ENCODE measurements around the gene MGAT4D. TPM values are rescaled to one million over a fixed set of nuclear protein-coding genes. Genes with fewer than 3 reads are reported as not detected.

MGAT4D gene
- total RNA-seq, 2 experiments from 2014 or later: not detected

GRCh38 chr4:140408974-140409373 is 89.1 kb downstream of the MGAT4D start:
- ATAC-seq (ENCODE audit: poor library complexity) (no peak), DNase-seq (no peak)
- TF ChIP-seq CTCF (IDR thresholded peaks at IDR 0.05): no peak
- Histone ChIP-seq H3K4me1 (ENCODE audit: insufficient read depth, low read length) (no peaks in the 10 kb centered on the region), H3K27me3 (ENCODE audit: control insufficient read depth in 1 of 2, insufficient read depth in 2 of 2, low read length in 2 of 2) (no peaks in the 10 kb centered on the region), H3K9me3 (ENCODE audit: control insufficient read depth in 1 of 2, insufficient read depth in 1 of 2, low read length in 2 of 2) (no peaks in the 10 kb centered on the region), H3K36me3 (ENCODE audit: insufficient read depth, low read length) (no peaks in the 10 kb centered on the region), H3K4me3 (ENCODE audit: low read length) (no peak overlapping the region), H3K27ac (ENCODE audit: low read depth in 1 of 2, low read length in 2 of 2) (no peak overlapping the region)
- ChIA-PET POLR2A (no interaction called here), CTCF (no interaction called here)
- Mint-ChIP-seq H3K27me3 (peaks cover 44% of the 10 kb centered on the region), H3K4me1 (ENCODE audit: low read depth) (no peaks in the 10 kb centered on the region), H3K27ac (no peak overlapping the region), H3K36me3 (ENCODE audit: low read depth) (no peaks in the 10 kb centered on the region), H3K9me3 (no peaks in the 10 kb centered on the region), H3K4me3 (no peak overlapping the region)
- intact Hi-C loops (cut with DNase I, micrococcal nuclease): no loop called here

- ATAC-seq (ENCODE audit: poor library complexity) (no peak), DNase-seq (no peak)
- Histone ChIP-seq H3K4me1 (ENCODE audit: insufficient read depth, low read length) (no peaks in the 10 kb centered on the region), H3K27ac (ENCODE audit: low read depth in 1 of 2, low read length in 2 of 2) (no peak overlapping the region), H3K4me3 (ENCODE audit: low read length) (no peak overlapping the region), H3K36me3 (ENCODE audit: insufficient read depth, low read length) (no peaks in the 10 kb centered on the region), H3K27me3 (ENCODE audit: control insufficient read depth in 1 of 2, insufficient read depth in 2 of 2, low read length in 2 of 2) (no peaks in the 10 kb centered on the region), H3K9me3 (ENCODE audit: control insufficient read depth in 1 of 2, insufficient read depth in 1 of 2, low read length in 2 of 2) (no peaks in the 10 kb centered on the region)
- Mint-ChIP-seq H3K27me3 (peaks cover 29% of the 10 kb centered on the region), H3K36me3 (ENCODE audit: low read depth) (no peaks in the 10 kb centered on the region), H3K4me1 (ENCODE audit: low read depth) (no peaks in the 10 kb centered on the region), H3K27ac (no peak overlapping the region), H3K4me3 (no peak overlapping the region), H3K9me3 (no peaks in the 10 kb centered on the region)
- intact Hi-C loops (cut with DNase I, micrococcal nuclease): no loop called here
- no peak for TF ChIP-seq CTCF (IDR thresholded peaks at IDR 0.05)
- ChIA-PET POLR2A (no interaction called here), CTCF (interaction anchor here (1.0 kb wide), 1 partner anchor 902 kb away, joined by 3 read pairs; no protein-coding TSS in a partner anchor)
Observed at GRCh38 chr4:140406292-140406691, 91.8 kb downstream of the MGAT4D start.

- Mint-ChIP-seq H3K27ac (no peak overlapping the region), H3K27me3 (peaks cover 12% of the 10 kb centered on the region), H3K4me3 (no peak overlapping the region), H3K4me1 (ENCODE audit: low read depth) (no peaks in the 10 kb centered on the region), H3K9me3 (no peaks in the 10 kb centered on the region), H3K36me3 (ENCODE audit: low read depth) (no peaks in the 10 kb centered on the region)
- TF ChIP-seq CTCF (IDR thresholded peaks at IDR 0.05): no peak
- ChIA-PET CTCF (interaction anchor here (1.0 to 2.6 kb wide), 2 partner anchors 10 to 40 kb away, joined by 3 to 8 read pairs; no protein-coding TSS in a partner anchor), POLR2A (no interaction called here)
- intact Hi-C loops (cut with DNase I, micrococcal nuclease): no loop called here
- no peaks in the 10 kb centered on the region for H3K4me1 ChIP-seq (ENCODE audit: insufficient read depth, low read length)
- DNase-seq (no peak), ATAC-seq (ENCODE audit: poor library complexity) (no peak)
- H3K4me3 ChIP-seq (ENCODE audit: low read length): no peak overlapping the region
- H3K9me3 ChIP-seq (ENCODE audit: control insufficient read depth in 1 of 2, insufficient read depth in 1 of 2, low read length in 2 of 2): no peaks in the 10 kb centered on the region
- no peak overlapping the region for H3K27ac ChIP-seq (ENCODE audit: low read depth in 1 of 2, low read length in 2 of 2)
- no peaks in the 10 kb centered on the region for H3K36me3 ChIP-seq (ENCODE audit: insufficient read depth, low read length)
- H3K27me3 ChIP-seq (ENCODE audit: control insufficient read depth in 1 of 2, insufficient read depth in 2 of 2, low read length in 2 of 2): peaks cover 0 to 7% of the 10 kb centered on the region in 2 experiments
Observed at GRCh38 chr4:140400111-140400510, 98.0 kb downstream of the MGAT4D start.

All from CD4-positive, alpha-beta T cell (primary cell).